ENCODE measurements around the gene CCT5. TPM values are rescaled to one million over a fixed set of nuclear protein-coding genes. Genes with fewer than 3 reads are reported as not detected.
"Not testable (repeated sequence)": the region's sequence is repeated elsewhere in the genome, so short reads cannot be mapped to it uniquely, and the experiment has no call there.

Gene CCT5
- total and polyA plus RNA-seq, 10 donors = 76.9 to 150 (median 115) TPM

DNA sequence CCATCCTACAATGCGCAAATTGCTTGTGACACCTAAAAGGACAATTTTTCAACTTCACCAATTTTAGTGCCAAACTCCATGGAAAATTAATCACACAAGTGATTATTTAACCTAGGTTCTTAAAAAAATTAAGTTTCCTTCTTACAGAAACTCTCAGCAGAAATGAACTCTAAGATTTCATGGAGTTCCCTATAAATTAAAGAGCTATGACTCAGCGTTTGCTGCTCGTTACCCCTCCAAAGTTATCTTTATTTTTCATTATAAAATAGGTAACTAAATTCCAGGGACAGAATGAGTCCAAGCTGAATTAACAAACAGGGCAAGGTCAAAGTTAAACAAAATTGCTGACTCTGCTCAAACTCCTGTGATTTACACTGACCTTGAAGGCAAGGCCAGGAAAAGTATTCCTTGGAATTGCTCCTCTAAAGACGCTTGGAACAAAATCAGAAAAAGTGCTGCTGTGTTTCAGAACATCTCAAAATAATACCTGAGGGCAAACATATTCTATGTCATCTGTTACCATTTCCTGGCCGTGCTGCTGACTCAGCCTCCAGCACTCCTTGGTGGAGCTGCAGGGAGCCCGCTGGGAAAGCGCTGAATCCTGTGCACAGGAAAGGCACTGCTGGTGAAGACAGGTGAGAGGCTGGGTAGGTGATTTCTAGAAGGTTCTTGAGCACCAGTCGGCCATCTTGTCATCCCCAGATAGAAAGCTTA, 60.1 kb downstream of the CCT5 start:
- no peaks in the 10 kb centered on the region for H3K36me3 ChIP-seq
- no peak overlapping the region for H3K4me3 ChIP-seq
- H3K9me3 ChIP-seq = no peaks in the 10 kb centered on the region
- 57 to 62% (median 59%) methylated on average over 8 of the region's 8 CpGs for WGBS, 5 donors
- H3K27me3 ChIP-seq (replicated peaks in 1 of 7) = peaks cover 0 to 23% (median 0%) of the 10 kb centered on the region in 7 donors
- H3K4me1 ChIP-seq = peaks cover 0 to 29% (median 14%) of the 10 kb centered on the region in 6 donors
- TF ChIP-seq POLR2A (IDR thresholded peaks at IDR 0.05) (no peak), POLR2AphosphoS5 (IDR thresholded peaks at IDR 0.05) (peak in 1 of 3 donors; percentile 19)
- no peak for DNase-seq
- no peak overlapping the region for H3K27ac ChIP-seq
- intact Hi-C loops (cut with DNase I; ENCODE audit: low total_unique reads) = no loop called here

- peaks cover 0 to 23% (median 0%) of the 10 kb centered on the region in 7 donors for H3K27me3 ChIP-seq (replicated peaks in 1 of 7)
- intact Hi-C loops (cut with DNase I; ENCODE audit: low total_unique reads); H3K4me3 ChIP-seq; H3K36me3 ChIP-seq; DNase-seq; H3K27ac ChIP-seq; H3K9me3 ChIP-seq: not testable (repeated sequence)
- H3K4me1 ChIP-seq = peaks cover 0 to 29% (median 14%) of the 10 kb centered on the region in 6 donors
- 68 to 91% (median 71%) methylated on average over 8 of the region's 8 CpGs for WGBS, 5 donors
Observed at GRCh38 chr5:10310835-10311570, 60.9 kb downstream of the CCT5 start.

GRCh38 chr5:10311595-10312425, 61.7 kb downstream of the CCT5 start:
- H3K4me1 ChIP-seq = peaks cover 0 to 23% (median 10%) of the 10 kb centered on the region in 6 donors
- WGBS, 5 donors = 81 to 91% (median 84%) methylated on average over 10 of the region's 10 CpGs
- H3K27me3 ChIP-seq (replicated peaks in 1 of 7) = peaks cover 0 to 22% (median 0%) of the 10 kb centered on the region in 7 donors
- H3K27ac ChIP-seq = no peak overlapping the region
- intact Hi-C loops (cut with DNase I; ENCODE audit: low total_unique reads) = no loop called here
- no peak overlapping the region for H3K4me3 ChIP-seq
- TF ChIP-seq POLR2AphosphoS5 (IDR thresholded peaks at IDR 0.05) = no peak
- TF ChIP-seq POLR2A (IDR thresholded peaks at IDR 0.05) = no peak
- TF ChIP-seq, protein P1, sequence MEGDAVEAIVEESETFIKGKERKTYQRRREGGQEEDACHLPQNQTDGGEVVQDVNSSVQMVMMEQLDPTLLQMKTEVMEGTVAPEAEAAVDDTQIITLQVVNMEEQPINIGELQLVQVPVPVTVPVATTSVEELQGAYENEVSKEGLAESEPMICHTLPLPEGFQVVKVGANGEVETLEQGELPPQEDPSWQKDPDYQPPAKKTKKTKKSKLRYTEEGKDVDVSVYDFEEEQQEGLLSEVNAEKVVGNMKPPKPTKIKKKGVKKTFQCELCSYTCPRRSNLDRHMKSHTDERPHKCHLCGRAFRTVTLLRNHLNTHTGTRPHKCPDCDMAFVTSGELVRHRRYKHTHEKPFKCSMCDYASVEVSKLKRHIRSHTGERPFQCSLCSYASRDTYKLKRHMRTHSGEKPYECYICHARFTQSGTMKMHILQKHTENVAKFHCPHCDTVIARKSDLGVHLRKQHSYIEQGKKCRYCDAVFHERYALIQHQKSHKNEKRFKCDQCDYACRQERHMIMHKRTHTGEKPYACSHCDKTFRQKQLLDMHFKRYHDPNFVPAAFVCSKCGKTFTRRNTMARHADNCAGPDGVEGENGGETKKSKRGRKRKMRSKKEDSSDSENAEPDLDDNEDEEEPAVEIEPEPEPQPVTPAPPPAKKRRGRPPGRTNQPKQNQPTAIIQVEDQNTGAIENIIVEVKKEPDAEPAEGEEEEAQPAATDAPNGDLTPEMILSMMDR (IDR thresholded peaks at IDR 0.05 in 8 of 11, conservative IDR thresholded peaks at IDR 0.05 in 3 of 11) = no peak
- H3K36me3 ChIP-seq = no peaks in the 10 kb centered on the region
- H3K9me3 ChIP-seq = no peaks in the 10 kb centered on the region
- no peak for DNase-seq

DNA sequence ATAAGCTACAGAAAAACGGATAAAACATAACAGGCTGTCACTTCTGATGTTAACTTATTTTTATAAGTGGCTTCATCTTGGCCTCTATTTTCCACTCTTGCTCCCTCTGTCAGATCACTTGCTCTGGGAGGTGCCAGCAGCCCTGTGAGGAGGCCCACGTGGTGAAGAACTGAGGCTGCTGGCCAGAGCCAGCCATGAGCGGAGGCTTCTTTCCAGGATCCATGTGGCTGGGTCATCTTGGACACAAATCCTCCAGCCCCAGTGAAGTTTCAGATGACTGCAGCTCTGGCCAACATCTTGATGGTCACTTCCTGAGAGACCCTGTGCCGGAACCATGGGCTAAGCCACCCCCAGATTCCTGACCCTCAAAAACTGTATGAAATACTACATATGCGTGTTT, 65.1 kb downstream of the CCT5 start:
- no peak overlapping the region for H3K27ac ChIP-seq
- intact Hi-C loops (cut with DNase I; ENCODE audit: low total_unique reads) = no loop called here
- no peaks in the 10 kb centered on the region for H3K36me3 ChIP-seq
- H3K27me3 ChIP-seq (replicated peaks in 1 of 7) = no peaks in the 10 kb centered on the region
- TF ChIP-seq, protein P1 (IDR thresholded peaks at IDR 0.05 in 8 of 11, conservative IDR thresholded peaks at IDR 0.05 in 3 of 11) = no peak
- no peak for TF ChIP-seq POLR2AphosphoS5 (IDR thresholded peaks at IDR 0.05)
- no peak for TF ChIP-seq POLR2A (IDR thresholded peaks at IDR 0.05)
- no peak for DNase-seq
- WGBS, 5 donors = 75 to 90% (median 85%) methylated on average over 5 of the region's 5 CpGs
- H3K4me1 ChIP-seq = peaks cover 0 to 7% (median 2%) of the 10 kb centered on the region in 6 donors
- H3K9me3 ChIP-seq = no peaks in the 10 kb centered on the region
- H3K4me3 ChIP-seq = no peak overlapping the region

Small RNAs within 50 kb of the gene (small RNA-seq; reads per million reads assigned to genes)
- gene RF00019 = 0 reads per million in 4 donors

Other genes with a start within 250 kb of the CCT5 start
- 10 to 100 TPM in 6 of 7 donors, 1 to 10 TPM in 1; 7.7 to 31.1 (median 16.5) TPM for gene ATPSCKMT, start 392 bp upstream of the CCT5 start, total RNA-seq
- gene ATPSCKMT, start 392 bp upstream of the CCT5 start, polyA plus RNA-seq = 1 to 10 TPM; 5.2 to 7.9 (median 7.4) TPM
- gene CMBL, start 57.6 kb downstream of the CCT5 start, total RNA-seq = 10 to 100 TPM in 1 of 7 donors, 1 to 10 TPM in 6; 3.1 to 11.2 (median 4.8) TPM
- gene CMBL, start 57.6 kb downstream of the CCT5 start, polyA plus RNA-seq = 1 to 10 TPM; 1.3 to 4.7 (median 2.5) TPM
- gene MARCHF6, start 103.4 kb downstream of the CCT5 start, total RNA-seq = 100 to 1,000 TPM; 104 to 168 (median 123) TPM
- 10 to 100 TPM; 62.0 to 95.6 (median 72.1) TPM for gene MARCHF6, start 103.4 kb downstream of the CCT5 start, polyA plus RNA-seq
- gene ROPN1L, start 191.6 kb downstream of the CCT5 start, total RNA-seq = 10 to 100 TPM in 5 of 7 donors, 1 to 10 TPM in 2; 7.5 to 27.9 (median 15.7) TPM
- gene ROPN1L, start 191.6 kb downstream of the CCT5 start, polyA plus RNA-seq = 1 to 10 TPM; 2.0 to 7.7 (median 2.4) TPM